HEK293 (cell line): ENCODE data around the gene ARHGAP35.
A peak's percentile ranks its signal among the peaks of the same experiment; 100 is the strongest.
"Not testable (repeated sequence)": the region's sequence is repeated elsewhere in the genome, so short reads cannot be mapped to it uniquely, and the experiment has no call there.

Source experiments
- CTCF ChIA-PET: fragments of 350-600 bp; formaldehyde crosslinking; extraction: SDS; loops from one replicate; lab custom pipeline; 2021; ENCODE audit warnings: antibody characterized with exemption; lab: Yijun Ruan, JAX
- POLR2A ChIA-PET: fragments of 300-600 bp; formaldehyde crosslinking; extraction: SDS; loops from one replicate; lab custom pipeline; 2020; ENCODE audit warnings: antibody characterized with exemption, inconsistent platforms; lab: Yijun Ruan, JAX
- H3K27ac ChIP-seq: fragments of 200-500 bp; sonication (Bioruptor generic); 2 replicates; pipeline ENCODE4 v1.5.1; 2014; ENCODE audit warnings: low read depth, low read length, control low read depth, inconsistent platforms; ENCODE audit errors: extremely low read depth
- H3K36me3 ChIP-seq, 2 experiments: fragments of 200-500 bp in 1 of 2; sonication (Bioruptor generic) in 1 of 2; 1 replicate in 1 of 2; 2 replicates in 1 of 2; pipeline ENCODE4 v1.5.1; 2014 to 2017; ENCODE audit warnings: inconsistent platforms in 2 of 2, low read length in 2 of 2; ENCODE audit not compliant: control insufficient read depth in 2 of 2, insufficient read depth in 1 of 2
- H3K4me1 ChIP-seq: fragments of 200-500 bp; sonication (Bioruptor generic); 2 replicates; pipeline ENCODE4 v1.5.1; 2014; ENCODE audit warnings: mild to moderate bottlenecking, low read length, inconsistent platforms; ENCODE audit not compliant: control insufficient read depth, insufficient read depth
- H3K4me3 ChIP-seq: 2 replicates; pipeline ENCODE4 v1.5.1; 2011; ENCODE audit warnings: low read depth, mild to moderate bottlenecking, control low read depth, low read length, moderate library complexity
- H3K9me3 ChIP-seq: fragments of 200-500 bp; sonication (Bioruptor generic); 2 replicates; pipeline ENCODE4 v1.5.1; 2014; ENCODE audit warnings: low read depth, low read length, inconsistent platforms; ENCODE audit not compliant: control insufficient read depth, insufficient read depth
- ATF2 ChIP-seq: fragments of 450-650 bp; formaldehyde crosslinking; IDR thresholded peaks from 2 replicates; pipeline ENCODE4 v1.5.1; 2016; ENCODE audit warnings: missing biosample characterization, missing genetic modification characterization, low read depth
- HOXA7 ChIP-seq: sonication (generic); formaldehyde crosslinking; IDR thresholded peaks from 2 replicates; pipeline ENCODE4 v1.8.1; 2022; ENCODE audit warnings: missing genetic modification reagents, borderline replicate concordance
- KLF10 ChIP-seq: fragments of 450-650 bp; IDR thresholded peaks from 2 replicates; pipeline ENCODE4 v1.5.1; 2018; ENCODE audit warnings: missing biosample characterization, mild to moderate bottlenecking, missing genetic modification characterization
- KLF16 ChIP-seq: fragments of 450-650 bp; formaldehyde crosslinking; IDR thresholded peaks from 2 replicates; pipeline ENCODE4 v1.5.1; 2017; ENCODE audit warnings: missing biosample characterization, missing genetic modification characterization
- KLF8 ChIP-seq: fragments of 450-650 bp; formaldehyde crosslinking; IDR thresholded peaks from 2 replicates; pipeline ENCODE4 v1.5.1; 2016; ENCODE audit warnings: missing biosample characterization, missing genetic modification characterization
- PBX3 ChIP-seq: sonication (generic); formaldehyde crosslinking; IDR thresholded peaks from 2 replicates; pipeline ENCODE4 v1.8.1; 2022; ENCODE audit warnings: mild to moderate bottlenecking, moderate library complexity, missing genetic modification reagents
- PRDM1 ChIP-seq: fragments of 450-650 bp; formaldehyde crosslinking; IDR thresholded peaks from 2 replicates; pipeline ENCODE4; 2016; ENCODE audit warnings: missing biosample characterization, missing genetic modification characterization
- SP2 ChIP-seq: fragments of 450-650 bp; formaldehyde crosslinking; IDR thresholded peaks from 2 replicates; pipeline ENCODE4 v1.5.1; 2016; ENCODE audit warnings: missing biosample characterization, missing genetic modification characterization
- YY1 ChIP-seq: fragments of 450-650 bp; formaldehyde crosslinking; IDR thresholded peaks from 2 replicates; pipeline ENCODE4 v1.5.1; 2018; ENCODE audit warnings: missing biosample characterization, missing genetic modification characterization
- ZBTB17 ChIP-seq: fragments of 450-650 bp; formaldehyde crosslinking; IDR thresholded peaks from 2 replicates; pipeline ENCODE4 v1.5.1; 2016; ENCODE audit warnings: missing biosample characterization, missing genetic modification characterization
- ZIC2 ChIP-seq: fragments of 450-650 bp; formaldehyde crosslinking; IDR thresholded peaks from 2 replicates; pipeline ENCODE4 v1.5.1; 2016; ENCODE audit warnings: missing biosample characterization, missing genetic modification characterization
- ZNF169 ChIP-seq: fragments of 450-650 bp; formaldehyde crosslinking; IDR thresholded peaks from 2 replicates; pipeline ENCODE4 v1.5.1; 2016; ENCODE audit warnings: missing biosample characterization, missing genetic modification characterization
- ZNF211 ChIP-seq: fragments of 450-650 bp; formaldehyde crosslinking; IDR thresholded peaks from 2 replicates; pipeline ENCODE4 v1.5.1; 2016; ENCODE audit warnings: low read depth, missing biosample characterization, missing genetic modification characterization
- ZNF548 ChIP-seq: fragments of 450-650 bp; formaldehyde crosslinking; IDR thresholded peaks from 2 replicates; pipeline ENCODE4 v1.5.1; 2016; ENCODE audit warnings: missing biosample characterization, missing genetic modification characterization
- ZNF580 ChIP-seq: fragments of 450-650 bp; formaldehyde crosslinking; IDR thresholded peaks from 2 replicates; pipeline ENCODE4 v1.5.1; 2016; ENCODE audit warnings: missing biosample characterization, missing genetic modification characterization
- ZNF785 ChIP-seq: fragments of 450-650 bp; formaldehyde crosslinking; IDR thresholded peaks from 2 replicates; pipeline ENCODE4 v1.5.1; 2016; ENCODE audit warnings: missing biosample characterization, missing genetic modification characterization
- TF ChIP-seq, protein P1 (sequence below): fragments of 450-650 bp; formaldehyde crosslinking; IDR thresholded peaks from 2 replicates; pipeline ENCODE4 v1.5.1; 2017; ENCODE audit warnings: missing biosample characterization, missing genetic modification characterization
- TF ChIP-seq, protein P2 (sequence below): fragments of 450-650 bp; formaldehyde crosslinking; IDR thresholded peaks from 2 replicates; pipeline ENCODE4 v1.5.1; 2016; ENCODE audit warnings: missing biosample characterization, missing genetic modification characterization

ARHGAP35 gene

DNA sequence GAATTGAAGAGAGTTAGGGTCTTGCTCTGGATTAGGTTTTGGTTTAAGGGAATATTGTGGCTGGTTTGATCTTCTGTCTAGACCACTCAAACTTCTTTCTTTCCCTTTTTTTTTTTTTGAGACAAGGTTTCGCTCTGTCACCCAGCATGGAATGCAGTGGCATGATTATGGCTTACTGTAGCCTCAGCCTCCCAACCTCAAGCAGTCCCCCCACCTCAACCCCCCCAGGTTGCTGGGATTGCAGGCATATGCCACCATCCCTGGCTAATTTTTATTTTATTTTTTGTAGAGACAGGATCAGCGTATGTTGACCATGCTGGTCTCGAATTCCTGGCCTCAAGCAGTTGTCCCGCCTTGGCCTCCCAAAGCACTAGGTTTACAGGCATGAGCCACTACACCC is 21.2 kb downstream of the ARHGAP35 start:
- TF ChIP-seq, protein P1, sequence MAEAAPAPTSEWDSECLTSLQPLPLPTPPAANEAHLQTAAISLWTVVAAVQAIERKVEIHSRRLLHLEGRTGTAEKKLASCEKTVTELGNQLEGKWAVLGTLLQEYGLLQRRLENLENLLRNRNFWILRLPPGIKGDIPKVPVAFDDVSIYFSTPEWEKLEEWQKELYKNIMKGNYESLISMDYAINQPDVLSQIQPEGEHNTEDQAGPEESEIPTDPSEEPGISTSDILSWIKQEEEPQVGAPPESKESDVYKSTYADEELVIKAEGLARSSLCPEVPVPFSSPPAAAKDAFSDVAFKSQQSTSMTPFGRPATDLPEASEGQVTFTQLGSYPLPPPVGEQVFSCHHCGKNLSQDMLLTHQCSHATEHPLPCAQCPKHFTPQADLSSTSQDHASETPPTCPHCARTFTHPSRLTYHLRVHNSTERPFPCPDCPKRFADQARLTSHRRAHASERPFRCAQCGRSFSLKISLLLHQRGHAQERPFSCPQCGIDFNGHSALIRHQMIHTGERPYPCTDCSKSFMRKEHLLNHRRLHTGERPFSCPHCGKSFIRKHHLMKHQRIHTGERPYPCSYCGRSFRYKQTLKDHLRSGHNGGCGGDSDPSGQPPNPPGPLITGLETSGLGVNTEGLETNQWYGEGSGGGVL = peak; percentile 52
- no peak for TF ChIP-seq PRDM1 (tag by site-specific recombination)
- CTCF ChIA-PET = interaction anchor here (0.6 kb wide), 1 partner anchor 114 kb away, joined by 4 read pairs; no protein-coding TSS in a partner anchor
- Histone ChIP-seq H3K4me3 (no peak overlapping the region), H3K36me3 (no peaks in the 10 kb centered on the region; a peak in 1 of 3 replicates), H3K27ac (no peak overlapping the region), H3K4me1 (peaks cover 8% of the 10 kb centered on the region; the same call in 1 of the 2 replicates), H3K9me3 (no peaks in the 10 kb centered on the region)
- POLR2A ChIA-PET = interaction anchor here (0.8 kb wide), 1 partner anchor 11 kb away, joined by 3 read pairs; no protein-coding TSS in a partner anchor

DNA sequence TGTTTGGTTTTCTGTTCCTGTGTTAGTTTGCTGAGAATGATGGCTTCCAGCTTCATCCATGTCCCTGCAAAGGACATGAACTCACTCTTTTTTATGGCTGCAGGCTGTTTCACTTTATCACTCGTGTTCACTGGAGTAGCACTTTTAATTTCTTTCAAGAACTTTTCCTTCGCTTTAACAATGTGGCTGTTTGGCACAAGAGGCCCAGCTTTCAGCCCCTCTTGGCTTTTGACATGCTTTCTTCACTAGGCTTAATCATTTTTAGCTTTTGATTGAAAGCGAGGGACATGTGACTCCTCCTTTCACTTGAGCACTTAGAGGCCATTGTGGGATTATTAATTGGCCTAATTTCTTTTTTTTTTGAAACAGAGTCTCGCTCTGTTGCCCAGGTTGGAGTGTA is 22.0 kb downstream of the ARHGAP35 start:
- H3K36me3 ChIP-seq, H3K4me1 ChIP-seq, H3K9me3 ChIP-seq, H3K4me3 ChIP-seq, H3K27ac ChIP-seq, POLR2A ChIA-PET: not testable (repeated sequence)
- CTCF ChIA-PET = interaction anchor here (0.6 to 0.7 kb wide), 2 partner anchors 8 to 155 kb away, joined by 3 to 4 read pairs; no protein-coding TSS in a partner anchor

DNA sequence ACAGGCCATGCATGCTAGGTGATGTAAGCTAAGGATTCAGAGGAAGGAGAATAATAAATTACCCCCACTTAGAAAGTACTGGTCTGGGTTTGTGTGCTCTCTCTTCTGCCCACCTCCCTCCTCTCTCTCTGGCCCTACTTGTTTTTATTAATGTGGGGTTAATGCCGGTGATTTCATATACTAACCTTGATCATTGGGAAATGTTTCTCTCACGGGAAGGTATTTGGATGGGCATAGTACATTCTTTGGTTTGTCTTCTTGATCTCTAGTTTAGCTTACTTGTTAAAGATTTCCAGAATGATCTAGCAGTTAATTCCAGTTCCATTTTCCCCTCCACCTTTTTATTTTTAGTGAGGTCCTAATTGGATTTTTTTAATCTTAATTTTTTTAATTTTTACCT is 24.6 kb downstream of the ARHGAP35 start:
- H3K27ac ChIP-seq = no peak overlapping the region
- TF ChIP-seq ZNF580 (tag by site-specific recombination) (no peak), HOXA7 (CRISPR knock-in tag) (no peak)
- no peaks in the 10 kb centered on the region; the same call in 1 of the 2 replicates for H3K9me3 ChIP-seq
- peaks cover 9% of the 10 kb centered on the region; the same call in 1 of the 2 replicates for H3K4me1 ChIP-seq
- POLR2A ChIA-PET = no interaction called here
- CTCF ChIA-PET = interaction anchor here (0.7 to 1.0 kb wide), 4 partner anchors 17 to 132 kb away, joined by 3 to 5 read pairs (median 3); no protein-coding TSS in a partner anchor
- H3K36me3 ChIP-seq = no peaks in the 10 kb centered on the region; a peak in 1 of 3 replicates
- H3K4me3 ChIP-seq = no peak overlapping the region

DNA sequence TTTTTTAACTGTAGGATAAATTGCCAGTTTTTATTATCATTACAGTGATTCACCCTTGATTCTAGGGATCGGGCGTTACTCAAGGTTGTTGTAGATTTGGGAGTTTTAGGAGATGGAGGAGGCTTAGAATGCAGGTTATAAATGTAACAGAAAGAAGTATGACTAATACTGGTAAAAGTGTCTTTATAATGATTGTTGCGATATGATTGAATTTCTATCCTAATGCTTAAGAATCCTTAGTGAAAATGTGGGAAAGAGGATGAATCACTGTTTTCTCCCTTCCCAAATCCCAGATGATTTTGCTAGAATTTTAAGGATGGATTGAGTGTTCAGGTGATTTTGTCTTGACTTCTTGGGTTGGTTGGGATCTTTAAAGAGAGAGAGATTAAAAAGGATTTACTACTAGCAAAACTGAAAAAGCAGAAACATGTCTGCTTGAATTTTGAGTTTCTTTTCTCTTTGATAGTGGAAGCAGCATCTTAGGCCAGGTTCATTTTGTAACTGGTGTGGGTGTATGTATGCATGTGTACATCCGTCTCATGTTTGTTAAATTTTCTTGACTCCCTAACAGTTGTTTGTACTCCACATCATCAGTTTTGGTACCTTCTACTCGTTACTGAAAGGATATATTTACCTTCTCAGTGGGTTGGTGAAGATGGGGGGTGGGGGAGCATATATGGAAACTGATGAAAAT is 25.9 kb downstream of the ARHGAP35 start:
- peaks cover 15% of the 10 kb centered on the region for H3K4me1 ChIP-seq
- no peak overlapping the region for H3K27ac ChIP-seq
- POLR2A ChIA-PET = interaction anchor here (0.6 to 0.8 kb wide), 2 partner anchors 13 to 1116 kb away, joined by 3 to 4 read pairs; no protein-coding TSS in a partner anchor
- H3K36me3 ChIP-seq = no peaks in the 10 kb centered on the region; a peak in 1 of 3 replicates
- CTCF ChIA-PET = interaction anchor here (1.0 kb wide), 1 partner anchor 133 kb away, joined by 3 read pairs; no protein-coding TSS in a partner anchor
- no peaks in the 10 kb centered on the region; the same call in 1 of the 2 replicates for H3K9me3 ChIP-seq
- TF ChIP-seq YY1 (tag by site-specific recombination) (no peak), SP2 (tag by site-specific recombination) (no peak), ZBTB17 (no peak), PBX3 (CRISPR knock-in tag) (no peak), KLF8 (tag by site-specific recombination) (no peak), ZIC2 (tag by site-specific recombination) (no peak), ZNF548 (no peak), ZNF211 (no peak), ZNF785 (no peak), ZNF169 (tag by site-specific recombination) (no peak), KLF16 (tag by site-specific recombination) (no peak), ATF2 (tag by site-specific recombination) (no peak), KLF10 (tag by site-specific recombination) (no peak)
- TF ChIP-seq, protein P2, sequence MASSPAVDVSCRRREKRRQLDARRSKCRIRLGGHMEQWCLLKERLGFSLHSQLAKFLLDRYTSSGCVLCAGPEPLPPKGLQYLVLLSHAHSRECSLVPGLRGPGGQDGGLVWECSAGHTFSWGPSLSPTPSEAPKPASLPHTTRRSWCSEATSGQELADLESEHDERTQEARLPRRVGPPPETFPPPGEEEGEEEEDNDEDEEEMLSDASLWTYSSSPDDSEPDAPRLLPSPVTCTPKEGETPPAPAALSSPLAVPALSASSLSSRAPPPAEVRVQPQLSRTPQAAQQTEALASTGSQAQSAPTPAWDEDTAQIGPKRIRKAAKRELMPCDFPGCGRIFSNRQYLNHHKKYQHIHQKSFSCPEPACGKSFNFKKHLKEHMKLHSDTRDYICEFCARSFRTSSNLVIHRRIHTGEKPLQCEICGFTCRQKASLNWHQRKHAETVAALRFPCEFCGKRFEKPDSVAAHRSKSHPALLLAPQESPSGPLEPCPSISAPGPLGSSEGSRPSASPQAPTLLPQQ (tag by site-specific recombination) = no peak
- TF ChIP-seq, all 188 proteins: peak for 0
- H3K4me3 ChIP-seq = no peak overlapping the region
